Measurements from ENCODE around the gene TAS2R10.

DNA sequence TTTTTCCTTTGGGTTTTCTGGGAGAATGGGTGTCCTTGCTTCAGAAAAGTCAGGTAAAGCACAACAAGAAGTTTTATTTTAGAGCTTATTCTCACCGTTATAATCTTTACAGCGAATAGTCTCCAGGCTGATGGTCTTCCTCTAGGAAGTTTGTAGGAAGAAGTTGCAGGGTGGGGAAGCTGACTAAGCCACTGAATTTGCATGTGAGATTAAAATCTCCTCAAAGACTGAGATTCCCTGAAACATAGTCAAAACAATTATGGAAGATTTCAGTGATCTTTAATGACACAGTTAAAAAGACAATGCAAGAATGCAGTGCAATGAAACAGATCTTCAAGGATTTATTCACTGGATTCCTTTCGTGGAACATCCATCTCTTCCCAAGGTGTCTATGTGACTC is 1.2 kb downstream of the TAS2R10 start:
- TF ChIP-seq EZH2 (IDR thresholded peaks at IDR 0.05; ENCODE audit: borderline replicate concordance, low read length), result no peak
- TF ChIP-seq, protein P1, sequence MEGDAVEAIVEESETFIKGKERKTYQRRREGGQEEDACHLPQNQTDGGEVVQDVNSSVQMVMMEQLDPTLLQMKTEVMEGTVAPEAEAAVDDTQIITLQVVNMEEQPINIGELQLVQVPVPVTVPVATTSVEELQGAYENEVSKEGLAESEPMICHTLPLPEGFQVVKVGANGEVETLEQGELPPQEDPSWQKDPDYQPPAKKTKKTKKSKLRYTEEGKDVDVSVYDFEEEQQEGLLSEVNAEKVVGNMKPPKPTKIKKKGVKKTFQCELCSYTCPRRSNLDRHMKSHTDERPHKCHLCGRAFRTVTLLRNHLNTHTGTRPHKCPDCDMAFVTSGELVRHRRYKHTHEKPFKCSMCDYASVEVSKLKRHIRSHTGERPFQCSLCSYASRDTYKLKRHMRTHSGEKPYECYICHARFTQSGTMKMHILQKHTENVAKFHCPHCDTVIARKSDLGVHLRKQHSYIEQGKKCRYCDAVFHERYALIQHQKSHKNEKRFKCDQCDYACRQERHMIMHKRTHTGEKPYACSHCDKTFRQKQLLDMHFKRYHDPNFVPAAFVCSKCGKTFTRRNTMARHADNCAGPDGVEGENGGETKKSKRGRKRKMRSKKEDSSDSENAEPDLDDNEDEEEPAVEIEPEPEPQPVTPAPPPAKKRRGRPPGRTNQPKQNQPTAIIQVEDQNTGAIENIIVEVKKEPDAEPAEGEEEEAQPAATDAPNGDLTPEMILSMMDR (IDR thresholded peaks at IDR 0.05; ENCODE audit: low read length), result no peak

All from OCI-LY1 (cell line).